ENCODE results near the gene BTRC. TPM values are rescaled to one million over a fixed set of nuclear protein-coding genes. Genes with fewer than 3 reads are reported as not detected.
"Not testable (repeated sequence)": the region's sequence is repeated elsewhere in the genome, so short reads cannot be mapped to it uniquely, and the experiment has no call there.

BTRC gene
- total RNA-seq, 1 donor from 2014 or later: 0.96 TPM

- H3K36me3 ChIP-seq: peaks cover 3 to 4% of the 10 kb centered on the region in 2 donors
- H3K4me1 ChIP-seq: no peaks in the 10 kb centered on the region
- no peak for DNase-seq (ENCODE audit: low spot score in 2 of 2)
- H3K27me3 ChIP-seq: no peaks in the 10 kb centered on the region
- no peak for TF ChIP-seq CTCF (IDR thresholded peaks at IDR 0.05)
- no peaks in the 10 kb centered on the region for H3K9me3 ChIP-seq
- intact Hi-C loops (cut with DNase I): no loop called here
- H3K4me3 ChIP-seq: no peak overlapping the region
- H3K27ac ChIP-seq: no peak overlapping the region
These were observed 10.0 kb downstream of the BTRC start for GRCh38 chr10:101363850-101364400.

DNA sequence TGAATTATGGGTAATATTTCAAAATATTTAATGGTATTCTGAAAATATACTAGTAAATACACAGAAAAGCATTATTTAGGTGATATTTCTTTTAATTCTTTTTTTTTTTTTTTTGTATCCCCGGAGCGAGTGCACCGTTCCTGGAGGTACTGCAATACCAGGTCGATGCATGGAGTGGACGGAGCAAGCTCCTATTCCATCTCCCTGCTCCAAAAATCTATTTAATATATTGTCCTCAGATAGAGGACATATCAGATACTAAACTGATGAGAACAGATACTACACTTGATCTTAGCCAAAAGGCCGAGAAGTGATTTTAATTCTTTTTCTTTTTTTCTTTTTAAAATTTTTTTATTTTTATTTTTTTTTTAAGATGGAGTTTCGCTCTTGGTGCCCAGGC is 10.8 kb downstream of the BTRC start:
- H3K4me3 ChIP-seq: no peak overlapping the region
- no peaks in the 10 kb centered on the region for H3K4me1 ChIP-seq
- no peak for DNase-seq (ENCODE audit: low spot score in 2 of 2)
- no peaks in the 10 kb centered on the region for H3K27me3 ChIP-seq
- no peaks in the 10 kb centered on the region for H3K9me3 ChIP-seq
- H3K27ac ChIP-seq: no peak overlapping the region
- peaks cover 3 to 4% of the 10 kb centered on the region in 2 donors for H3K36me3 ChIP-seq
- no peak for TF ChIP-seq CTCF (IDR thresholded peaks at IDR 0.05)
- intact Hi-C loops (cut with DNase I): no loop called here

GRCh38 chr10:101367569-101368453 is 13.8 kb downstream of the BTRC start:
- intact Hi-C loops (cut with DNase I): no loop called here
- DNase-seq (ENCODE audit: low spot score in 2 of 2): no peak
- Histone ChIP-seq H3K36me3 (peaks cover 3 to 4% of the 10 kb centered on the region in 2 donors), H3K4me1 (no peaks in the 10 kb centered on the region), H3K9me3 (no peaks in the 10 kb centered on the region), H3K27ac (no peak overlapping the region), H3K27me3 (no peaks in the 10 kb centered on the region), H3K4me3 (no peak overlapping the region)
- no peak for TF ChIP-seq CTCF (IDR thresholded peaks at IDR 0.05)

DNA sequence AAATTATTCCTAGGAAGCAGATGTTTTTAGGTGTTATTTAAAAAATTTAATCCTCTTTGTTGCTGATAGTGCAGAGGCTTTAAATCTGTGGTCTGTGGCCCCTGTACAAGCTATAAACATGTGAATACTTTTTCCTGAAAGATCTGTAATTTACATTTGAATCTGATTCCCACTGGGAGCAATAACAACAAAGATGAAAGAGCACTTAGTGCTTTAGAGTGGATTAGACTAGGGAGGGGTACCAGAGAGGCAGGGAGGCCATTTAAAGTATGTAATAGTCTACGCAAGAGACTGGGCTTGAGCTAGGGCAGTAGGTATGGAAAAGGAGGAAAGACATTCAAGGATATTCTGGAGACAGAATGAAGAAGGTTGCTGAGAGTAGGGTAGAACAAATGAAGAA is 19.1 kb downstream of the BTRC start:
- intact Hi-C loops (cut with DNase I): no loop called here

DNA sequence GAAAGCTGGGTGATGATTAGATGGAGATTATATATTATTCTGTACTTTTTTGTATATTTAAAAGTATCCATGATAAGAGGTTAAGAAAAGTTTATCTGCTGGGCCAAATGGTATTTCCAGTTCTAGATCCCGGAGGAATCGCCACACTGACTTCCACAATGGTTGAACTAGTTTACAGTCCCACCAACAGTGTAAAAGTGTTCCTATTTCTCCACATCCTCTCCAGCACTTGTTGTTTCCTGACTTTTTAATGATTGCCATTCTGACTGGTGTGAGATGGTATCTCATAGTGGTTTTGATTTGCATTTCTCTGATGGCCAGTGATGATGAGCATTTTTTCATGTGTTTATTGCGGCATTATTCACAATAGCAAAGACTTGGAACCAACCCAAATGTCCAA is 20.0 kb downstream of the BTRC start:
- H3K27me3 ChIP-seq; H3K36me3 ChIP-seq; intact Hi-C loops (cut with DNase I); H3K9me3 ChIP-seq; H3K27ac ChIP-seq; DNase-seq (ENCODE audit: low spot score in 2 of 2); H3K4me1 ChIP-seq; H3K4me3 ChIP-seq: not testable (repeated sequence)

More for the DNA sequence above, 19.1 kb downstream of the BTRC start:
- no peak for TF ChIP-seq CTCF (IDR thresholded peaks at IDR 0.05)
- no peaks in the 10 kb centered on the region for H3K4me1 ChIP-seq
- H3K4me3 ChIP-seq: no peak overlapping the region
- no peak for DNase-seq (ENCODE audit: low spot score in 2 of 2)
- no peaks in the 10 kb centered on the region for H3K9me3 ChIP-seq
- no peaks in the 10 kb centered on the region for H3K36me3 ChIP-seq
- no peaks in the 10 kb centered on the region for H3K27me3 ChIP-seq
- H3K27ac ChIP-seq: no peak overlapping the region

DNA sequence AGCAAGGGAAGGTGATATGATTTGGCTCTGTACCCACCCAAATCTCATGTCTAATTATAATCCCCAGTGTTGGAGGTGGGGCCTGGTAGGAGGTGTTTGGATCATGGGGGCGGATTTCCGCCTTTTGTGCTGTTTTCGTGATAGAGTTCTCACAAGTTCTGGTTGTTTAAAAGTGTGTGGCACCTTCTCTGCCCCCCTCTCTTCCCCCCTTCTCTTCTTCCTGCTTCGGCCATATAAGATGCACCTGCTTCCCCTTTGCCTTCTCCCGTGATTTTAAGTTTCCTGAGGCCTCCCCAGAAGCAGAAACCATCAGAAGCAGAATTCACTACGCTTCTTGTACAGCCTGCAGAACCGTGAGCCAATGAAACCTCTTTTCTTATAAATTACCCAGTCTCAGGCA is 21.1 kb downstream of the BTRC start:
- no peak overlapping the region for H3K27ac ChIP-seq
- H3K4me1 ChIP-seq: no peaks in the 10 kb centered on the region
- intact Hi-C loops (cut with DNase I): no loop called here
- H3K27me3 ChIP-seq: no peaks in the 10 kb centered on the region
- H3K36me3 ChIP-seq: no peaks in the 10 kb centered on the region
- no peak for TF ChIP-seq CTCF (IDR thresholded peaks at IDR 0.05)
- H3K4me3 ChIP-seq: no peak overlapping the region
- DNase-seq (ENCODE audit: low spot score in 2 of 2): no peak
- no peaks in the 10 kb centered on the region for H3K9me3 ChIP-seq

Measured in ascending aorta (tissue), 2 donors.